ENCODE measurements around the gene UGGT2.

DNA sequence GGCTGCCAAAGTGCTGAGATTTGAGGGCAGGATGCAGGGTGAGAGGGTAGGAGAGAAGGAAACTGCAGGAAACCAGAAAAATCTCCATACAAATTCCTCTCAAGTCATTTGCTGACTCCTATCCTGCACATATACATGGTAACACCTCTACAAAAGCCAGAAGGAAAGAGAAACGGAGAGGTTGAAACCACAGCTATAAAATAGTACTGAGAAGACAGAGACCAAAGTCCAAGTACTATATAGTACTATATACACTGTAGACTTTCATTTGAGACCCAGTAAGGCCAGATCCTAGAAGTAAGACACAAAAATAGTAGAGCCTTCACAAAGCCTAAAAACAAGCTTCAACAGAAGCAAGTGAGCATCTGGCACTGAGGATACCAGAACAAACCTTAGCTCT is 103.1 kb downstream of the UGGT2 start:
- TF ChIP-seq POLR2AphosphoS5 (IDR thresholded peaks at IDR 0.05) (no peak), POLR2A (IDR thresholded peaks at IDR 0.05) (no peak), EP300 (IDR thresholded peaks at IDR 0.05) (no peak)
- TF ChIP-seq, protein P1, sequence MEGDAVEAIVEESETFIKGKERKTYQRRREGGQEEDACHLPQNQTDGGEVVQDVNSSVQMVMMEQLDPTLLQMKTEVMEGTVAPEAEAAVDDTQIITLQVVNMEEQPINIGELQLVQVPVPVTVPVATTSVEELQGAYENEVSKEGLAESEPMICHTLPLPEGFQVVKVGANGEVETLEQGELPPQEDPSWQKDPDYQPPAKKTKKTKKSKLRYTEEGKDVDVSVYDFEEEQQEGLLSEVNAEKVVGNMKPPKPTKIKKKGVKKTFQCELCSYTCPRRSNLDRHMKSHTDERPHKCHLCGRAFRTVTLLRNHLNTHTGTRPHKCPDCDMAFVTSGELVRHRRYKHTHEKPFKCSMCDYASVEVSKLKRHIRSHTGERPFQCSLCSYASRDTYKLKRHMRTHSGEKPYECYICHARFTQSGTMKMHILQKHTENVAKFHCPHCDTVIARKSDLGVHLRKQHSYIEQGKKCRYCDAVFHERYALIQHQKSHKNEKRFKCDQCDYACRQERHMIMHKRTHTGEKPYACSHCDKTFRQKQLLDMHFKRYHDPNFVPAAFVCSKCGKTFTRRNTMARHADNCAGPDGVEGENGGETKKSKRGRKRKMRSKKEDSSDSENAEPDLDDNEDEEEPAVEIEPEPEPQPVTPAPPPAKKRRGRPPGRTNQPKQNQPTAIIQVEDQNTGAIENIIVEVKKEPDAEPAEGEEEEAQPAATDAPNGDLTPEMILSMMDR (IDR thresholded peaks at IDR 0.05) = no peak
